ENCODE measurements around the gene FOXP1.

The FOXP1 gene

GRCh38 chr3:71080517-71081083 lies 502.9 kb downstream of the FOXP1 start:
- Histone ChIP-seq H4K20me1 (ENCODE audit: control insufficient read depth, insufficient read depth, low read depth, low read length) (peaks cover 15% of the 10 kb centered on the region), H3K4me2 (ENCODE audit: low read length) (no peak overlapping the region), H3K79me2 (ENCODE audit: control insufficient read depth, low read length) (peaks cover 9% of the 10 kb centered on the region; the same call in 1 of the 2 replicates)

GRCh38 chr3:71078723-71079525 lies 504.6 kb downstream of the FOXP1 start:
- no peak overlapping the region for H3K4me2 ChIP-seq (ENCODE audit: low read length)

More at GRCh38 chr3:71080517-71081083, 502.9 kb downstream of the FOXP1 start:
- Histone ChIP-seq H3F3A (ENCODE audit: control insufficient read depth, insufficient read depth) (no peaks in the 10 kb centered on the region; the same call in 1 of the 2 replicates), H3K27me3 (ENCODE audit: control insufficient read depth, low read length) (no peaks in the 10 kb centered on the region), H3K9me2 (replicated peaks; ENCODE audit: control insufficient read depth, low read length) (no peaks in the 10 kb centered on the region), H3K9me3 (ENCODE audit: control insufficient read depth, insufficient read depth, low read length) (no peaks in the 10 kb centered on the region), H3K36me3 (ENCODE audit: control insufficient read depth, low read length) (no peaks in the 10 kb centered on the region), H3K27ac (ENCODE audit: low read depth, low read length) (no peak overlapping the region), H3K4me1 (ENCODE audit: control insufficient read depth, low read length) (no peaks in the 10 kb centered on the region; the same call in 1 of the 2 replicates), H3K4me3 (ENCODE audit: low read length) (no peak overlapping the region)
- TF ChIP-seq EZH2phosphoT487 (IDR thresholded peaks at IDR 0.05; ENCODE audit: borderline replicate concordance, low read length) (no peak), CTCF (IDR thresholded peaks at IDR 0.05; ENCODE audit: low read depth, low read length, poor library complexity, severe bottlenecking) (no peak)

GRCh38 chr3:71078199-71078598 lies 505.3 kb downstream of the FOXP1 start:
- Histone ChIP-seq H3K4me3 (ENCODE audit: low read length) (no peak overlapping the region), H3F3A (ENCODE audit: control insufficient read depth, insufficient read depth) (no peaks in the 10 kb centered on the region; the same call in 1 of the 2 replicates), H3K9me2 (replicated peaks; ENCODE audit: control insufficient read depth, low read length) (no peaks in the 10 kb centered on the region), H3K4me2 (ENCODE audit: low read length) (no peak overlapping the region), H3K36me3 (ENCODE audit: control insufficient read depth, low read length) (no peaks in the 10 kb centered on the region), H3K4me1 (ENCODE audit: control insufficient read depth, low read length) (no peaks in the 10 kb centered on the region; the same call in 1 of the 2 replicates), H4K20me1 (ENCODE audit: control insufficient read depth, insufficient read depth, low read depth, low read length) (peaks cover 20% of the 10 kb centered on the region), H3K27ac (ENCODE audit: low read depth, low read length) (no peak overlapping the region), H3K79me2 (ENCODE audit: control insufficient read depth, low read length) (peaks cover 11% of the 10 kb centered on the region; the same call in 1 of the 2 replicates), H3K9me3 (ENCODE audit: control insufficient read depth, insufficient read depth, low read length) (no peaks in the 10 kb centered on the region), H3K27me3 (ENCODE audit: control insufficient read depth, low read length) (no peaks in the 10 kb centered on the region)
- TF ChIP-seq CTCF (IDR thresholded peaks at IDR 0.05; ENCODE audit: low read depth, low read length, poor library complexity, severe bottlenecking) = no peak
- no peak for TF ChIP-seq EZH2phosphoT487 (IDR thresholded peaks at IDR 0.05; ENCODE audit: borderline replicate concordance, low read length)

More at GRCh38 chr3:71078723-71079525, 504.6 kb downstream of the FOXP1 start:
- Histone ChIP-seq H3K9me3 (ENCODE audit: control insufficient read depth, insufficient read depth, low read length) (no peaks in the 10 kb centered on the region), H3K79me2 (ENCODE audit: control insufficient read depth, low read length) (peaks cover 11% of the 10 kb centered on the region; the same call in 1 of the 2 replicates), H4K20me1 (ENCODE audit: control insufficient read depth, insufficient read depth, low read depth, low read length) (peaks cover 15% of the 10 kb centered on the region), H3K9me2 (replicated peaks; ENCODE audit: control insufficient read depth, low read length) (no peaks in the 10 kb centered on the region), H3K4me1 (ENCODE audit: control insufficient read depth, low read length) (no peaks in the 10 kb centered on the region; the same call in 1 of the 2 replicates), H3K27me3 (ENCODE audit: control insufficient read depth, low read length) (no peaks in the 10 kb centered on the region), H3K27ac (ENCODE audit: low read depth, low read length) (no peak overlapping the region), H3K36me3 (ENCODE audit: control insufficient read depth, low read length) (no peaks in the 10 kb centered on the region), H3F3A (ENCODE audit: control insufficient read depth, insufficient read depth) (no peaks in the 10 kb centered on the region; the same call in 1 of the 2 replicates), H3K4me3 (ENCODE audit: low read length) (no peak overlapping the region)
- no peak for TF ChIP-seq EZH2phosphoT487 (IDR thresholded peaks at IDR 0.05; ENCODE audit: borderline replicate concordance, low read length)
- no peak for TF ChIP-seq CTCF (IDR thresholded peaks at IDR 0.05; ENCODE audit: low read depth, low read length, poor library complexity, severe bottlenecking)
